ENCODE data around the gene GPC5.

The GPC5 gene

GRCh38 chr13:92806215-92806614, 1407.8 kb downstream of the GPC5 start:
- Histone ChIP-seq H3K4me1 (ENCODE audit: low read depth, poor library complexity, severe bottlenecking) (peaks cover 9% of the 10 kb centered on the region), H3K4me2 (peak overlapping the region; percentile 57), H2AFZ (ENCODE audit: low read depth) (peak overlapping the region; percentile 70), H3K36me3 (ENCODE audit: insufficient read depth) (no peaks in the 10 kb centered on the region), H3K9ac (0 out of 2 replicates have a peak overlapping the region, but pooled peaks have one; percentile 12), H3K79me2 (ENCODE audit: insufficient read depth, low read depth) (no peaks in the 10 kb centered on the region), H3K4me3 (IDR thresholded peaks at IDR 0.05; ENCODE audit: insufficient read depth, low read depth, low read length) (no peak overlapping the region), H3K27ac (0 out of 2 replicates have a peak overlapping the region, but pooled peaks have one; percentile 11), H4K20me1 (ENCODE audit: insufficient read depth) (no peaks in the 10 kb centered on the region), H3K27me3 (ENCODE audit: insufficient read depth, low read depth) (no peaks in the 10 kb centered on the region)
- no peak for TF ChIP-seq CTCF (conservative IDR thresholded peaks at IDR 0.05; ENCODE audit: low read depth, low read length)

- Histone ChIP-seq H2AFZ (ENCODE audit: low read depth) (no peak overlapping the region), H3K9ac (no peak overlapping the region), H3K4me2 (no peak overlapping the region), H4K20me1 (ENCODE audit: insufficient read depth) (no peaks in the 10 kb centered on the region), H3K27ac (no peak overlapping the region), H3K27me3 (ENCODE audit: insufficient read depth, low read depth) (no peaks in the 10 kb centered on the region), H3K79me2 (ENCODE audit: insufficient read depth, low read depth) (no peaks in the 10 kb centered on the region), H3K36me3 (ENCODE audit: insufficient read depth) (no peaks in the 10 kb centered on the region), H3K4me1 (ENCODE audit: low read depth, poor library complexity, severe bottlenecking) (peaks cover 9% of the 10 kb centered on the region), H3K4me3 (IDR thresholded peaks at IDR 0.05; ENCODE audit: insufficient read depth, low read depth, low read length) (no peak overlapping the region)
- TF ChIP-seq CTCF (conservative IDR thresholded peaks at IDR 0.05; ENCODE audit: low read depth, low read length): no peak
Observed at GRCh38 chr13:92807353-92807752, 1408.9 kb downstream of the GPC5 start.

GRCh38 chr13:92807966-92808365, 1409.5 kb downstream of the GPC5 start:
- H2AFZ ChIP-seq (ENCODE audit: low read depth): no peak overlapping the region
- no peaks in the 10 kb centered on the region for H3K36me3 ChIP-seq (ENCODE audit: insufficient read depth)
- H3K9ac ChIP-seq: no peak overlapping the region
- no peak overlapping the region for H3K27ac ChIP-seq
- no peaks in the 10 kb centered on the region for H3K27me3 ChIP-seq (ENCODE audit: insufficient read depth, low read depth)
- H3K4me2 ChIP-seq: no peak overlapping the region
- peaks cover 9% of the 10 kb centered on the region for H3K4me1 ChIP-seq (ENCODE audit: low read depth, poor library complexity, severe bottlenecking)
- H4K20me1 ChIP-seq (ENCODE audit: insufficient read depth): no peaks in the 10 kb centered on the region
- H3K4me3 ChIP-seq (IDR thresholded peaks at IDR 0.05; ENCODE audit: insufficient read depth, low read depth, low read length): no peak overlapping the region
- no peak for TF ChIP-seq CTCF (conservative IDR thresholded peaks at IDR 0.05; ENCODE audit: low read depth, low read length)
- no peaks in the 10 kb centered on the region for H3K79me2 ChIP-seq (ENCODE audit: insufficient read depth, low read depth)

GRCh38 chr13:92821324-92821723, 1422.9 kb downstream of the GPC5 start:
- H2AFZ ChIP-seq (ENCODE audit: low read depth): no peak overlapping the region
- H3K4me2 ChIP-seq: no peak overlapping the region
- no peak overlapping the region for H3K27ac ChIP-seq
- H3K9ac ChIP-seq: no peak overlapping the region
- H3K27me3 ChIP-seq (ENCODE audit: insufficient read depth, low read depth): no peaks in the 10 kb centered on the region
- no peaks in the 10 kb centered on the region for H3K36me3 ChIP-seq (ENCODE audit: insufficient read depth)
- no peak overlapping the region for H3K4me3 ChIP-seq (IDR thresholded peaks at IDR 0.05; ENCODE audit: insufficient read depth, low read depth, low read length)
- no peaks in the 10 kb centered on the region for H3K4me1 ChIP-seq (ENCODE audit: low read depth, poor library complexity, severe bottlenecking)
- TF ChIP-seq CTCF (conservative IDR thresholded peaks at IDR 0.05; ENCODE audit: low read depth, low read length): no peak
- no peaks in the 10 kb centered on the region for H3K79me2 ChIP-seq (ENCODE audit: insufficient read depth, low read depth)
- no peaks in the 10 kb centered on the region for H4K20me1 ChIP-seq (ENCODE audit: insufficient read depth)
